ENCODE results near the gene KCNH5.

KCNH5 gene

DNA sequence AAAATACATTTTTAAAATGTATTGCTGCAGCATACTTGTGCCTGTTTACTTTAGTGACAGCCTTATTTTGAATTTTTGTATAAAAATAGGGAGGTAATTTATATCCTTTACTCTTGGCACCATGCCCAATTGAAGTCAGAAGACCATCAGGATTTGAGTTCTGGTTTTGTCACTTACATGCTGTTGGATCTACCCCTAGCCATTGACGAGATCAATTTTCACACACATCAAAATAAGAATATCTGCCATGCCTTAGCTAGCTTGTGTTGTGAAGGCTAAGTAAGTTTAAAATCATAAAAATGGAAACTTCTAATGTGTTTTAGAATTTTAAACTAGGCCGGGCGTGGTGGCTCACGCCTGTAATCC is 381.8 kb downstream of the KCNH5 start:
- Histone ChIP-seq H3K27me3 (ENCODE audit: insufficient read depth, low read length, poor library complexity, severe bottlenecking) (no peaks in the 10 kb centered on the region), H2AFZ (ENCODE audit: low read length) (no peak overlapping the region), H3K4me3 (ENCODE audit: low read length, poor library complexity, severe bottlenecking) (no peak overlapping the region), H4K20me1 (ENCODE audit: insufficient read depth, low read length, poor library complexity, severe bottlenecking) (no peaks in the 10 kb centered on the region), H3K9ac (ENCODE audit: low read depth, low read length, poor library complexity, severe bottlenecking) (no peak overlapping the region), H3K4me2 (ENCODE audit: low read depth, low read length, poor library complexity, severe bottlenecking) (no peak overlapping the region), H3K9me2 (replicated peaks; ENCODE audit: low read depth, low read length) (no peaks in the 10 kb centered on the region), H3K9me3 (ENCODE audit: insufficient read depth, low read depth, low read length) (no peaks in the 10 kb centered on the region), H3K79me2 (ENCODE audit: insufficient read depth, low read length) (no peaks in the 10 kb centered on the region), H3K36me3 (ENCODE audit: insufficient read depth, low read length) (no peaks in the 10 kb centered on the region), H3K4me1 (ENCODE audit: insufficient read depth, low read length, poor library complexity, severe bottlenecking) (no peaks in the 10 kb centered on the region), H3F3A (ENCODE audit: low read depth) (no peaks in the 10 kb centered on the region)
- TF ChIP-seq CTCF (conservative IDR thresholded peaks at IDR 0.05; ENCODE audit: low read length) = no peak
- no peak for TF ChIP-seq EZH2phosphoT487 (IDR thresholded peaks at IDR 0.05; ENCODE audit: borderline replicate concordance)

- Histone ChIP-seq H3F3A (ENCODE audit: low read depth) (no peaks in the 10 kb centered on the region), H2AFZ (ENCODE audit: low read length) (no peak overlapping the region), H3K9ac (ENCODE audit: low read depth, low read length, poor library complexity, severe bottlenecking) (no peak overlapping the region), H3K36me3 (ENCODE audit: insufficient read depth, low read length) (no peaks in the 10 kb centered on the region), H3K4me1 (ENCODE audit: insufficient read depth, low read length, poor library complexity, severe bottlenecking) (no peaks in the 10 kb centered on the region), H3K9me3 (ENCODE audit: insufficient read depth, low read depth, low read length) (no peaks in the 10 kb centered on the region), H3K9me2 (replicated peaks; ENCODE audit: low read depth, low read length) (no peaks in the 10 kb centered on the region), H4K20me1 (ENCODE audit: insufficient read depth, low read length, poor library complexity, severe bottlenecking) (no peaks in the 10 kb centered on the region), H3K4me3 (ENCODE audit: low read length, poor library complexity, severe bottlenecking) (no peak overlapping the region), H3K27me3 (ENCODE audit: insufficient read depth, low read length, poor library complexity, severe bottlenecking) (no peaks in the 10 kb centered on the region), H3K79me2 (ENCODE audit: insufficient read depth, low read length) (no peaks in the 10 kb centered on the region), H3K4me2 (ENCODE audit: low read depth, low read length, poor library complexity, severe bottlenecking) (no peak overlapping the region)
- TF ChIP-seq EZH2phosphoT487 (IDR thresholded peaks at IDR 0.05; ENCODE audit: borderline replicate concordance) (no peak), CTCF (conservative IDR thresholded peaks at IDR 0.05; ENCODE audit: low read length) (no peak)
These were observed 382.3 kb downstream of the KCNH5 start for GRCh38 chr14:62662811-62663455.

- Histone ChIP-seq H3K4me2 (ENCODE audit: low read depth, low read length, poor library complexity, severe bottlenecking) (no peak overlapping the region), H3K27me3 (ENCODE audit: insufficient read depth, low read length, poor library complexity, severe bottlenecking) (no peaks in the 10 kb centered on the region), H3K79me2 (ENCODE audit: insufficient read depth, low read length) (no peaks in the 10 kb centered on the region), H3K4me1 (ENCODE audit: insufficient read depth, low read length, poor library complexity, severe bottlenecking) (no peaks in the 10 kb centered on the region), H2AFZ (ENCODE audit: low read length) (no peak overlapping the region), H3K9me2 (replicated peaks; ENCODE audit: low read depth, low read length) (no peaks in the 10 kb centered on the region), H3K9me3 (ENCODE audit: insufficient read depth, low read depth, low read length) (no peaks in the 10 kb centered on the region), H4K20me1 (ENCODE audit: insufficient read depth, low read length, poor library complexity, severe bottlenecking) (no peaks in the 10 kb centered on the region), H3K36me3 (ENCODE audit: insufficient read depth, low read length) (no peaks in the 10 kb centered on the region), H3K4me3 (ENCODE audit: low read length, poor library complexity, severe bottlenecking) (no peak overlapping the region), H3K9ac (ENCODE audit: low read depth, low read length, poor library complexity, severe bottlenecking) (no peak overlapping the region), H3F3A (ENCODE audit: low read depth) (no peaks in the 10 kb centered on the region)
- TF ChIP-seq EZH2phosphoT487 (IDR thresholded peaks at IDR 0.05; ENCODE audit: borderline replicate concordance) (no peak), CTCF (conservative IDR thresholded peaks at IDR 0.05; ENCODE audit: low read length) (no peak)
These were observed 383.4 kb downstream of the KCNH5 start for GRCh38 chr14:62661818-62662217.
